ENCODE results near the gene HDGF. TPM values are rescaled to one million over a fixed set of nuclear protein-coding genes. Genes with fewer than 3 reads are reported as not detected.
A peak's percentile ranks its signal among the peaks of the same experiment; 100 is the strongest.

HDGF gene
- total and polyA plus RNA-seq, 2 of the 8 experiments (the other 6 are each of a cell fraction or from before 2014, with no cell fraction given) = 145 to 391 TPM

- CTCF ChIA-PET (ENCODE audit: partially characterized antibody) = interaction anchor here (0.6 to 66.0 kb wide), 20 partner anchors 0 to 406 kb away, joined by 3 to 4284 read pairs (median 3); partner anchors contain the start of genes BCAN, CRABP2, INSRR and ISG20L2
- peak within 1 kb of the TSS; percentile 77 to 94 for H3K4me2 ChIP-seq (ENCODE audit: insufficient read depth in 1 of 2, low read depth in 2 of 2, low read length in 2 of 2)
- peaks cover 0 to 19% (median 8%) of the 10 kb centered on the region in 4 experiments; a peak in 4 of 7 replicates for H3K27me3 ChIP-seq (replicated peaks in 1 of 4; ENCODE audit: control insufficient read depth in 3 of 4, extremely low read depth in 1 of 4, insufficient read depth in 3 of 4, low read length in 3 of 4)
- peak within 1 kb of the TSS; percentile 81; the same call in 1 of the 2 replicates for H2BK15ac ChIP-seq (ENCODE audit: low read length)
- H3K4me1 ChIP-seq (replicated peaks in 1 of 4; ENCODE audit: control insufficient read depth in 3 of 4, insufficient read depth in 4 of 4, low read length in 3 of 4) = peaks cover 27 to 53% (median 41%) of the 10 kb centered on the region in 4 experiments
- H3K23me2 ChIP-seq (ENCODE audit: low read depth, low read length) = peaks cover 31% of the 10 kb centered on the region; the same call in 1 of the 2 replicates
- peak within 1 kb of the TSS; percentile 79 for H3K27ac ChIP-seq (ENCODE audit: low read depth, low read length)
- 0 out of 2 replicates have a peak within 1 kb of the TSS, but pooled peaks have one; percentile 45 for H2AK5ac ChIP-seq (ENCODE audit: low read depth, low read length)
- peaks cover 3 to 17% (median 8%) of the 10 kb centered on the region in 4 experiments for H3K36me3 ChIP-seq (ENCODE audit: control insufficient read depth in 2 of 4, insufficient read depth in 4 of 4, low read length in 3 of 4)
- peak within 1 kb of the TSS; percentile 99 for H2BK5ac ChIP-seq (ENCODE audit: low read depth, low read length)
- POLR2A ChIA-PET (ENCODE audit: partially characterized antibody) = interaction anchor here (0.6 to 16.9 kb wide), 24 partner anchors 9 to 1482 kb away, joined by 3 to 530 read pairs (median 6); partner anchors contain the start of genes ISG20L2, METTL25B, MRPL24 and NES
- peaks cover 7 to 24% of the 10 kb centered on the region in 2 experiments; a peak in 2 of 4 replicates for H3K79me2 ChIP-seq (ENCODE audit: control insufficient read depth in 1 of 2, insufficient read depth in 2 of 2, low read length in 2 of 2)
- H4K5ac ChIP-seq (ENCODE audit: insufficient read length, low read depth, low read length) = peak within 1 kb of the TSS; percentile 95
- no peak within 1 kb of the TSS for H3K23ac ChIP-seq (ENCODE audit: insufficient read length)
- peak within 1 kb of the TSS; percentile 50 to 80 (median 70) for H3K4me3 ChIP-seq (ENCODE audit: extremely low read depth in 1 of 4, insufficient read depth in 2 of 4, low read depth in 3 of 4, low read length in 4 of 4)
- peak within 1 kb of the TSS; percentile 45 for H2BK120ac ChIP-seq (replicated peaks; ENCODE audit: low read depth, low read length)
- no peak within 1 kb of the TSS for H2AFZ ChIP-seq (ENCODE audit: low read length)
- no peak within 1 kb of the TSS for H3K14ac ChIP-seq (ENCODE audit: insufficient read length)
- H3K4ac ChIP-seq (replicated peaks; ENCODE audit: insufficient read length, low read depth, low read length) = peak within 1 kb of the TSS; percentile 80
- peaks cover 4% of the 10 kb centered on the region; the same call in 1 of the 2 replicates for H3K79me1 ChIP-seq (ENCODE audit: low read depth, low read length)
- H4K91ac ChIP-seq (replicated peaks; ENCODE audit: insufficient read length, low read length) = peak within 1 kb of the TSS; percentile 99
- peak within 1 kb of the TSS; percentile 96; the same call in 1 of the 2 replicates for H2BK12ac ChIP-seq (ENCODE audit: low read depth, low read length)
- peak within 1 kb of the TSS; percentile 95 for H2BK20ac ChIP-seq (ENCODE audit: low read length)
- H4K8ac ChIP-seq (ENCODE audit: extremely low read depth, insufficient read depth, low read length) = peak within 1 kb of the TSS; percentile 85
- peak within 1 kb of the TSS; percentile 46 to 60 (median 55); a peak in 6 of 7 replicates for H3K9ac ChIP-seq (replicated peaks in 1 of 4; ENCODE audit: extremely low read depth in 1 of 4, low read depth in 3 of 4, low read length in 3 of 4)
- peaks cover 6 to 14% of the 10 kb centered on the region in 2 experiments for H4K20me1 ChIP-seq (replicated peaks in 1 of 2; ENCODE audit: control insufficient read depth in 1 of 2, insufficient read depth in 2 of 2, low read length in 2 of 2)
- FAIRE-seq = no peak
- peak within 1 kb of the TSS; percentile 97 for H3K18ac ChIP-seq (ENCODE audit: extremely low read depth, low read length)
- peak in 1 of 2 experiments; percentile 64 for DNase-seq (ENCODE audit: low read depth in 1 of 2, low spot score in 2 of 2)
- peak within 1 kb of the TSS; percentile 83 for H3K56ac ChIP-seq (replicated peaks; ENCODE audit: insufficient read length, low read depth, low read length)
- no peaks in the 10 kb centered on the region for H3K9me3 ChIP-seq (ENCODE audit: insufficient read depth in 2 of 2, low read depth in 1 of 2, low read length in 1 of 2)
- WGBS, 2 experiments (ENCODE audit: extremely low coverage in 1 of 2, insufficient coverage in 1 of 2, insufficient read length in 1 of 2, insufficient replicate concordance in 2 of 2, low coverage in 1 of 2, low lambda C conversion rate in 2 of 2, missing lambda C conversion rate in 1 of 2) = 5% methylated on average over 23 of the region's 42 CpGs; no CpG with 5 or more reads in 1 of the 2 experiments
- TF ChIP-seq NANOG (IDR thresholded peaks at IDR 0.05; ENCODE audit: insufficient read depth, low read depth, low read length, poor library complexity, severe bottlenecking) = no peak
- no peak; the same call in 1 of the 2 replicates for TF ChIP-seq RBBP5 (IDR thresholded peaks at IDR 0.05; ENCODE audit: borderline replicate concordance, low read depth, low read length)
- peak; percentile 78 for TF ChIP-seq TBP (IDR thresholded peaks at IDR 0.05; ENCODE audit: low read depth, low read length)
- peak; percentile 19 to 53; a peak in 2 of 3 replicates for TF ChIP-seq POLR2A (IDR thresholded peaks at IDR 0.05; ENCODE audit: control extremely low read depth in 1 of 2, low read depth in 2 of 2, low read length in 2 of 2)
- TF ChIP-seq KDM1A (IDR thresholded peaks at IDR 0.05; ENCODE audit: borderline replicate concordance, low read length) = no peak
- no peak for TF ChIP-seq CHD1 (IDR thresholded peaks at IDR 0.05; ENCODE audit: low read depth, low read length)
- peak; percentile 31; the same call in 1 of the 2 replicates for TF ChIP-seq BACH1 (IDR thresholded peaks at IDR 0.05; ENCODE audit: low read length)
- TF ChIP-seq, protein P1, sequence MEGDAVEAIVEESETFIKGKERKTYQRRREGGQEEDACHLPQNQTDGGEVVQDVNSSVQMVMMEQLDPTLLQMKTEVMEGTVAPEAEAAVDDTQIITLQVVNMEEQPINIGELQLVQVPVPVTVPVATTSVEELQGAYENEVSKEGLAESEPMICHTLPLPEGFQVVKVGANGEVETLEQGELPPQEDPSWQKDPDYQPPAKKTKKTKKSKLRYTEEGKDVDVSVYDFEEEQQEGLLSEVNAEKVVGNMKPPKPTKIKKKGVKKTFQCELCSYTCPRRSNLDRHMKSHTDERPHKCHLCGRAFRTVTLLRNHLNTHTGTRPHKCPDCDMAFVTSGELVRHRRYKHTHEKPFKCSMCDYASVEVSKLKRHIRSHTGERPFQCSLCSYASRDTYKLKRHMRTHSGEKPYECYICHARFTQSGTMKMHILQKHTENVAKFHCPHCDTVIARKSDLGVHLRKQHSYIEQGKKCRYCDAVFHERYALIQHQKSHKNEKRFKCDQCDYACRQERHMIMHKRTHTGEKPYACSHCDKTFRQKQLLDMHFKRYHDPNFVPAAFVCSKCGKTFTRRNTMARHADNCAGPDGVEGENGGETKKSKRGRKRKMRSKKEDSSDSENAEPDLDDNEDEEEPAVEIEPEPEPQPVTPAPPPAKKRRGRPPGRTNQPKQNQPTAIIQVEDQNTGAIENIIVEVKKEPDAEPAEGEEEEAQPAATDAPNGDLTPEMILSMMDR (IDR thresholded peaks at IDR 0.05; ENCODE audit: control extremely low read depth in 1 of 3, insufficient read depth in 1 of 3, low read depth in 1 of 3, low read length in 3 of 3) = 0 out of 4 replicates have a peak, but pooled peaks of 1 of the 3 experiments have one; percentile 0
- no peak for TF ChIP-seq ZNF274 (IDR thresholded peaks at IDR 0.05; ENCODE audit: borderline replicate concordance, extremely low read depth, low read length)
Measured at GRCh38 chr1:156705321-156705917, 46.1 kb downstream of the HDGF start, which contains the start of gene CRABP2. CRABP2 (minus strand) TSS chr1:156705583; CDS start chr1:156705446, 137 bp downstream.

Measured in H1 (cell line).